Islet of Langerhans (tissue), 1 donor: ENCODE data around the gene KLHL21.
"Not testable (repeated sequence)": the region's sequence is repeated elsewhere in the genome, so short reads cannot be mapped to it uniquely, and the experiment has no call there.

Source experiments
- FAIRE-seq: peaks from one replicate; lab custom pipeline; 2011; peaks lifted over from hg19 to GRCh38; lab: Jason Lieb, UNC

The KLHL21 gene

GRCh38 chr1:6624710-6625583 lies 22.3 kb upstream of the KLHL21 start, which contains the start of gene THAP3:
Gene THAP3, plus strand, starts transcription at chr1:6624868. Its CDS starts 351 bp downstream, at chr1:6625219.
- FAIRE-seq, result no peak

- FAIRE-seq, result no peak
Measured at GRCh38 chr1:6623269-6623965, 20.7 kb upstream of the KLHL21 start.

GRCh38 chr1:6622396-6623152 lies 19.9 kb upstream of the KLHL21 start:
- FAIRE-seq, result no peak

GRCh38 chr1:6621429-6622391 lies 19.0 kb upstream of the KLHL21 start:
- no peak for FAIRE-seq

- no peak for FAIRE-seq
Measured at GRCh38 chr1:6619045-6619444, 16.4 kb upstream of the KLHL21 start.

GRCh38 chr1:6614929-6615785 lies 12.5 kb upstream of the KLHL21 start:
- FAIRE-seq, result no peak

- FAIRE-seq, result no peak
Measured at GRCh38 chr1:6614019-6614928, 11.6 kb upstream of the KLHL21 start.

- no peak for FAIRE-seq
Measured at GRCh38 chr1:6613361-6614018, 10.8 kb upstream of the KLHL21 start, which contains the start of gene PHF13. Gene PHF13, plus strand, starts transcription at chr1:6613731. Its CDS starts 336 bp downstream, at chr1:6614067.

- FAIRE-seq, result no peak
Measured at GRCh38 chr1:6612641-6613360, 10.1 kb upstream of the KLHL21 start.

GRCh38 chr1:6603915-6604558 lies 1.4 kb upstream of the KLHL21 start:
- FAIRE-seq, result no peak

GRCh38 chr1:6603238-6603914 lies 707 bp upstream of the KLHL21 start:
- no peak for FAIRE-seq

GRCh38 chr1:6601923-6602668 lies 573 bp downstream of the KLHL21 start:
- no peak for FAIRE-seq

- no peak for FAIRE-seq
Measured at GRCh38 chr1:6601049-6601922, 1.4 kb downstream of the KLHL21 start.

GRCh38 chr1:6600410-6601048 lies 2.1 kb downstream of the KLHL21 start:
- FAIRE-seq, result no peak

- not testable (repeated sequence) for FAIRE-seq
Measured at GRCh38 chr1:6599991-6600390, 2.7 kb downstream of the KLHL21 start.
